HL-60/S4 (cell line): ENCODE data around the gene PRDM16.

ENCODE experiments used
- in situ Hi-C: fragments of 300-500 bp; cut with MboI; formaldehyde crosslinking; loops from 2 replicates; pipeline ENCODE4 v1.14.3; 2022; ENCODE audit warnings: low sequenced_read_pairs

The PRDM16 gene

GRCh38 chr1:3401585-3402257, 332.7 kb downstream of the PRDM16 start:
- in situ Hi-C loops: no loop called here

GRCh38 chr1:3402258-3403010, 333.4 kb downstream of the PRDM16 start:
- in situ Hi-C loops: no loop called here

GRCh38 chr1:3403011-3403345, 334.0 kb downstream of the PRDM16 start:
- in situ Hi-C loops: no loop called here

GRCh38 chr1:3403388-3404231, 334.6 kb downstream of the PRDM16 start:
- in situ Hi-C loops: no loop called here

GRCh38 chr1:3404301-3404700, 335.3 kb downstream of the PRDM16 start:
- in situ Hi-C loops: no loop called here

GRCh38 chr1:3404801-3405200, 335.8 kb downstream of the PRDM16 start:
- in situ Hi-C loops: no loop called here

GRCh38 chr1:3405491-3405890, 336.5 kb downstream of the PRDM16 start:
- in situ Hi-C loops: no loop called here

GRCh38 chr1:3405974-3406867, 337.2 kb downstream of the PRDM16 start:
- in situ Hi-C loops: no loop called here

GRCh38 chr1:3407021-3407420, 338.0 kb downstream of the PRDM16 start:
- in situ Hi-C loops: no loop called here

- in situ Hi-C loops: no loop called here
Observed at GRCh38 chr1:3408751-3409266, 339.8 kb downstream of the PRDM16 start.

GRCh38 chr1:3409366-3410141, 340.6 kb downstream of the PRDM16 start:
- in situ Hi-C loops: no loop called here

GRCh38 chr1:3410142-3410925, 341.3 kb downstream of the PRDM16 start:
- in situ Hi-C loops: no loop called here

GRCh38 chr1:3411806-3412205, 342.8 kb downstream of the PRDM16 start:
- in situ Hi-C loops: no loop called here

GRCh38 chr1:3412376-3412775, 343.4 kb downstream of the PRDM16 start:
- in situ Hi-C loops: no loop called here

- in situ Hi-C loops: no loop called here
Observed at GRCh38 chr1:3413975-3414710, 345.1 kb downstream of the PRDM16 start.

GRCh38 chr1:3415260-3416090, 346.5 kb downstream of the PRDM16 start:
- in situ Hi-C loops: no loop called here

- in situ Hi-C loops: no loop called here
Observed at GRCh38 chr1:3417082-3417739, 348.2 kb downstream of the PRDM16 start.
